K562 (cell line): Measurements from ENCODE around the gene ZNF541. TPM values are rescaled to one million over a fixed set of nuclear protein-coding genes. Genes with fewer than 3 reads are reported as not detected.

Source experiments
- ADNP ChIP-seq: fragments of 200-800 bp; sonication (Bioruptor generic); IDR thresholded peaks from 2 replicates; pipeline ENCODE4 v1.6.1; 2016; ENCODE audit warnings: missing genetic modification characterization, missing compliant biosample characterization
- BCL6 ChIP-seq: fragments of 250-450 bp; sonication (Bioruptor Pico); IDR thresholded peaks from 2 replicates; pipeline ENCODE4 v1.4.0; 2020
- BCOR ChIP-seq: fragments of 450-650 bp; IDR thresholded peaks from 2 replicates; pipeline ENCODE4 v1.6.1; 2016
- CEBPB ChIP-seq: fragments of 450-650 bp; IDR thresholded peaks from 2 replicates; pipeline ENCODE4 v1.6.1; 2016; ENCODE audit warnings: missing genetic modification characterization, missing compliant biosample characterization
- EWSR1 ChIP-seq: fragments of 450-650 bp; IDR thresholded peaks from 2 replicates; pipeline ENCODE4 v1.6.1; 2018; ENCODE audit warnings: borderline replicate concordance, mild to moderate bottlenecking, low read depth, moderate library complexity; ENCODE audit not compliant: partially characterized antibody
- FOS ChIP-seq: IDR thresholded peaks from 3 replicates; pipeline ENCODE4 v1.6.1; 2011; ENCODE audit not compliant: insufficient read length; ENCODE audit errors: extremely low read depth
- KDM1A ChIP-seq, 2 experiments: fragments of 450-650 bp; IDR thresholded peaks; 2 replicates each; pipeline ENCODE4 v1.6.1; 2016; ENCODE audit warnings: mild to moderate bottlenecking in 2 of 2
- MCM2 ChIP-seq: fragments of 450-650 bp; IDR thresholded peaks from 2 replicates; pipeline ENCODE4 v1.6.1; 2017; ENCODE audit warnings: low read depth, mild to moderate bottlenecking
- MYBL2 ChIP-seq, 2 experiments: fragments of 450-650 bp in 1 of 2; sonication (generic) in 1 of 2; formaldehyde crosslinking in 1 of 2; IDR thresholded peaks; 2 replicates each; pipeline versions ENCODE4 v1.6.1 to v1.8.1; 2017 to 2022; ENCODE audit warnings: borderline replicate concordance in 1 of 2, inconsistent platforms in 1 of 2, low read depth in 1 of 2, mild to moderate bottlenecking in 1 of 2, missing genetic modification reagents in 1 of 2, moderate library complexity in 1 of 2
- MYNN ChIP-seq, 2 experiments: sonication (generic); formaldehyde crosslinking in 1 of 2; IDR thresholded peaks; 2 replicates each; pipeline versions ENCODE4 v1.5.0 to v1.6.1; 2016 to 2020; ENCODE audit warnings: antibody characterized with exemption in 1 of 2, missing genetic modification reagents in 1 of 2
- NEUROD1 ChIP-seq: fragments of 150-350 bp; IDR thresholded peaks from 2 replicates; pipeline ENCODE4 v1.6.1; 2014; ENCODE audit warnings: borderline replicate concordance, low read length, low read depth; ENCODE audit not compliant: partially characterized antibody
- PYGO2 ChIP-seq: fragments of 450-650 bp; IDR thresholded peaks from 2 replicates; pipeline ENCODE4 v1.6.1; 2016; ENCODE audit warnings: mild to moderate bottlenecking, missing genetic modification characterization, moderate library complexity, missing compliant biosample characterization
- SLC30A9 ChIP-seq: fragments of 250-450 bp; sonication (Bioruptor Pico); IDR thresholded peaks from 2 replicates; pipeline ENCODE4 v1.8.0; 2022; ENCODE audit warnings: mild to moderate bottlenecking, moderate library complexity
- STAT5B ChIP-seq: fragments of 250-450 bp; sonication (Bioruptor Pico); IDR thresholded peaks from 2 replicates; pipeline ENCODE4 v1.8.0; 2021; ENCODE audit warnings: mild to moderate bottlenecking, inconsistent platforms
- THRAP3 ChIP-seq: fragments of 450-650 bp; IDR thresholded peaks from 2 replicates; pipeline ENCODE4 v1.6.1; 2016; ENCODE audit warnings: mild to moderate bottlenecking, inconsistent platforms, borderline replicate concordance
- USF2 ChIP-seq: sonication (generic); formaldehyde crosslinking; IDR thresholded peaks from 2 replicates; pipeline ENCODE4 v1.5.0; 2020; ENCODE audit warnings: missing genetic modification reagents
- ZBED1 ChIP-seq: IDR thresholded peaks from 2 replicates; pipeline ENCODE4 v1.6.1; 2014
- ZBTB33 ChIP-seq: sonication (generic); formaldehyde crosslinking; IDR thresholded peaks from 2 replicates; pipeline ENCODE4 v1.8.1; 2023; ENCODE audit warnings: mild to moderate bottlenecking, missing genetic modification reagents
- ZNF175 ChIP-seq: fragments of 200-800 bp; sonication (Bioruptor generic); IDR thresholded peaks from 2 replicates; pipeline ENCODE4 v1.6.1; 2016; ENCODE audit warnings: low read depth, mild to moderate bottlenecking, missing genetic modification characterization, missing compliant biosample characterization
- ZNF639 ChIP-seq, 2 experiments: fragments of 200-800 bp in 1 of 2; sonication (Bioruptor generic) in 1 of 2; sonication (generic) in 1 of 2; formaldehyde crosslinking in 1 of 2; IDR thresholded peaks in 1 of 2; conservative IDR thresholded peaks in 1 of 2; 2 replicates each; pipeline versions ENCODE4 v1.5.0 to v1.6.1; 2016 to 2020; ENCODE audit warnings: missing compliant biosample characterization in 1 of 2, missing genetic modification characterization in 1 of 2, missing genetic modification reagents in 1 of 2
- ZSCAN32 ChIP-seq: fragments of 450-650 bp; formaldehyde crosslinking; IDR thresholded peaks from 2 replicates; pipeline ENCODE4 v1.4.0; 2020; ENCODE audit warnings: mild to moderate bottlenecking, moderate library complexity
- polyA plus RNA-seq, 8 experiments: library from polyadenylated mRNA; depleted of rRNA in 4 of 8; stranded (reverse) in 5 of 8; unstranded in 3 of 8; fragments of >200 nt; fragmentation: Nextera tagmentation in 2 of 8; fragmentation: Illumina TruSeq in 1 of 8; extraction: Ambion mirVana in 2 of 8; extraction: Trizol in 1 of 8; gene quantifications; 2 replicates each; pipeline versions ENCODE4 v1.2.1 to v1.2.3, GENCODE V29; 2011 to 2014; ENCODE audit warnings: inconsistent platforms in 1 of 8, missing spikeins in 1 of 8
- total RNA-seq, 7 experiments: library from RNA; depleted of rRNA in 6 of 7; stranded (reverse); fragments of >200 nt in 6 of 7; fragmentation: Illumina TruSeq in 2 of 7; extraction: Trizol in 2 of 7; gene quantifications; 2 replicates each; pipeline versions ENCODE4 v1.2.1 to v1.2.3, GENCODE V29; 2011 to 2021; ENCODE audit warnings: low replicate concordance in 1 of 7
- TF ChIP-seq, protein P1 (sequence below): fragments of 450-650 bp; IDR thresholded peaks from 2 replicates; pipeline ENCODE4 v1.6.1; 2016; ENCODE audit warnings: borderline replicate concordance

The ZNF541 gene
- total and polyA plus RNA-seq, 9 of the 15 experiments (the other 6 are each of a cell fraction or from before 2014, with no cell fraction given) = 0.04 to 0.11 (median 0.05) TPM; not detected in 1

GRCh38 chr19:47601180-47601904 is 28.4 kb upstream of the ZNF541 start (continued):
- TF ChIP-seq MYNN (IDR thresholded peaks at IDR 0.05) (no peak), MYNN (CRISPR knock-in tag; IDR thresholded peaks at IDR 0.05) (no peak), STAT5B (CRISPR knock-in tag) (no peak), EWSR1 (no peak), PYGO2 (tag) (no peak), NEUROD1 (no peak), CEBPB (tag) (no peak), ZNF175 (CRISPR knock-in tag) (no peak), USF2 (no peak), ZSCAN32 (CRISPR knock-in tag) (no peak), ADNP (tag) (peak; percentile 25; the same call in 1 of the 2 replicates), ZNF639 (CRISPR knock-in tag; conservative IDR thresholded peaks at IDR 0.05 in 1 of 2, IDR thresholded peaks at IDR 0.05 in 1 of 2) (no peak), SLC30A9 (CRISPR knock-in tag) (no peak), MYBL2 (IDR thresholded peaks at IDR 0.05; ENCODE audit: low read depth) (no peak), MYBL2 (CRISPR knock-in tag; IDR thresholded peaks at IDR 0.05; ENCODE audit: borderline replicate concordance) (no peak), FOS (no peak), THRAP3 (0 out of 2 replicates have a peak, but pooled peaks have one; percentile 47), BCOR (peak; percentile 45; the same call in 1 of the 2 replicates), BCL6 (CRISPR knock-in tag) (no peak), MCM2 (no peak), ZBED1 (no peak), KDM1A (IDR thresholded peaks at IDR 0.05) (peak in 1 of 2 experiments; percentile 62; a peak in 1 of 4 replicates), ZBTB33 (CRISPR knock-in tag) (0 out of 2 replicates have a peak, but pooled peaks have one; percentile 5)
- TF ChIP-seq, protein P1, sequence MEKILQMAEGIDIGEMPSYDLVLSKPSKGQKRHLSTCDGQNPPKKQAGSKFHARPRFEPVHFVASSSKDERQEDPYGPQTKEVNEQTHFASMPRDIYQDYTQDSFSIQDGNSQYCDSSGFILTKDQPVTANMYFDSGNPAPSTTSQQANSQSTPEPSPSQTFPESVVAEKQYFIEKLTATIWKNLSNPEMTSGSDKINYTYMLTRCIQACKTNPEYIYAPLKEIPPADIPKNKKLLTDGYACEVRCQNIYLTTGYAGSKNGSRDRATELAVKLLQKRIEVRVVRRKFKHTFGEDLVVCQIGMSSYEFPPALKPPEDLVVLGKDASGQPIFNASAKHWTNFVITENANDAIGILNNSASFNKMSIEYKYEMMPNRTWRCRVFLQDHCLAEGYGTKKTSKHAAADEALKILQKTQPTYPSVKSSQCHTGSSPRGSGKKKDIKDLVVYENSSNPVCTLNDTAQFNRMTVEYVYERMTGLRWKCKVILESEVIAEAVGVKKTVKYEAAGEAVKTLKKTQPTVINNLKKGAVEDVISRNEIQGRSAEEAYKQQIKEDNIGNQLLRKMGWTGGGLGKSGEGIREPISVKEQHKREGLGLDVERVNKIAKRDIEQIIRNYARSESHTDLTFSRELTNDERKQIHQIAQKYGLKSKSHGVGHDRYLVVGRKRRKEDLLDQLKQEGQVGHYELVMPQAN = 0 out of 2 replicates have a peak, but pooled peaks have one; percentile 6
